ENCODE measurements around the gene MOCS3. TPM values are rescaled to one million over a fixed set of nuclear protein-coding genes. Genes with fewer than 3 reads are reported as not detected.

MOCS3 gene
- total and polyA plus RNA-seq, 2 of the 13 experiments (the other 11 are each of a cell fraction or from before 2014, with no cell fraction given) = 3.7 to 8.4 TPM

DNA sequence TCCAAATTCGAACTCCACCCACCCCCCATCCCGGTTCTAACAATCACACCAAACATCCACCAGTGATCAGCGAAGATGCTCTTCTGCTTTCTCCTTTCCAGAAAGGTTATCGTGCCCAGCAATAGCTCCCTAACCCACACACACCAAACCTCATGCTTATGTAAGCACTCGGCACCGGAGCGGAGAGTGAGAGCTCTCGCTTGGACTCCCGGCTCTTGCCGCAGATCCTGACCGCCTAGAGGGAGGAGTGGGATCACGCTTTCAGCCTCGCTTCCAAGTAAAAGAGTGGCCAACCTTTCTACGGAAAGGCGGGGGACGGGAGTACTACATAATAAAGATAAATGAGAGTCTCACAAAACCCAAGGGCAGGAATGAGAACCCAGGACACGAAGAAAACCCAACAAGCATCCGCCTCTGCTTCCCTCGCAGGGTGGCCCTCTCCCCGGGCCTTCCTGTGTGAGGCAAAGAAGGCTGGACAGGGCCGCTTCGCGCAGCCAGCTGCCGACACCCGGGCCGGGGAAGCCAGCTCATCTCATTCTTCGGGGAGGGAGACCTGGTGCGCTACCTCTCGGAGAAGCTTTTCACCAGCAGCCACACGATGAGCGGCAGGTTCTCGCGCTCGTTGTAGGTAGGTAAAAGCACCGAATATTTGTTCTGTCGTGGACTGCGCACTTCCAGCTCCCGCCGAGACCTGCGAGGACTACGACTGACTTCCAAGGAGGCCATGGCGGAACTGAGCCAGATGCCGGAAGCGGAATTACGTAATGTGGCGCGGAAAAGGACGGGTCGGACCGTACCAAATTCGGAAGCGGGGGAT, 612 bp upstream of the MOCS3 start, which contains the start of gene DPM1 (continued):
- TF ChIP-seq, protein P1, sequence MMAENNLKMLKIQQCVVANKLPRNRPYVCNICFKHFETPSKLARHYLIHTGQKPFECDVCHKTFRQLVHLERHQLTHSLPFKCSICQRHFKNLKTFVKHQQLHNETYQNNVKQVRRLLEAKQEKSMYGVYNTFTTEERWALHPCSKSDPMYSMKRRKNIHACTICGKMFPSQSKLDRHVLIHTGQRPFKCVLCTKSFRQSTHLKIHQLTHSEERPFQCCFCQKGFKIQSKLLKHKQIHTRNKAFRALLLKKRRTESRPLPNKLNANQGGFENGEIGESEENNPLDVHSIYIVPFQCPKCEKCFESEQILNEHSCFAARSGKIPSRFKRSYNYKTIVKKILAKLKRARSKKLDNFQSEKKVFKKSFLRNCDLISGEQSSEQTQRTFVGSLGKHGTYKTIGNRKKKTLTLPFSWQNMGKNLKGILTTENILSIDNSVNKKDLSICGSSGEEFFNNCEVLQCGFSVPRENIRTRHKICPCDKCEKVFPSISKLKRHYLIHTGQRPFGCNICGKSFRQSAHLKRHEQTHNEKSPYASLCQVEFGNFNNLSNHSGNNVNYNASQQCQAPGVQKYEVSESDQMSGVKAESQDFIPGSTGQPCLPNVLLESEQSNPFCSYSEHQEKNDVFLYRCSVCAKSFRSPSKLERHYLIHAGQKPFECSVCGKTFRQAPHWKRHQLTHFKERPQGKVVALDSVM (CRISPR knock-in tag; IDR thresholded peaks at IDR 0.05) = 0 out of 2 replicates have a peak, but pooled peaks have one; percentile 30
- TF ChIP-seq, protein P2, sequence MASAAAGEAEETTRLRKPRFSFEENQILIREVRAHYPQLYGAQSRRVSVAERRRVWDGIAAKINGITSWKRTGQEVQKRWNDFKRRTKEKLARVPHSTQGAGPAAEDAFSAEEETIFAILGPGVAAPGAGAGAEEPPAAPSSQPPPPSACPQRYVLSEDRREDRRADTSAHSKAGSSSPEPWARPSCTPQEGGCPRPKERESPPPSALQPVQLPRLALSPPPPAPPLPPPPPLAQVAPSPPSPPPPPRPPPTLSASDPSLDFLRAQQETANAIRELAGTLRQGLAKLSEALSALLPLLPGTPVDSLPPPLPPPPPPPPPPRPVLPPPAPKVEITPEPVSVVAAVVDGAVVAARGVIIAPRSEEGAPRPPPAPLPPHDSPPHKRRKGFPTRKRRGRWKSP (CRISPR knock-in tag; IDR thresholded peaks at IDR 0.05) = peak; percentile 19; the same call in 1 of the 2 replicates
- TF ChIP-seq CCAR2 (optimal IDR thresholded peaks at IDR 0.05; ENCODE audit: low read depth, low read length) = no peak
- TF ChIP-seq ZSCAN29 (CRISPR knock-in tag; conservative IDR thresholded peaks at IDR 0.05) = no peak; the same call in 1 of the 2 replicates
- no peak for TF ChIP-seq MBNL3 (CRISPR knock-in tag; conservative IDR thresholded peaks at IDR 0.05)
- peak; percentile 92 for TF ChIP-seq KMT2B (CRISPR knock-in tag; IDR thresholded peaks at IDR 0.05)
- TF ChIP-seq, protein P3, sequence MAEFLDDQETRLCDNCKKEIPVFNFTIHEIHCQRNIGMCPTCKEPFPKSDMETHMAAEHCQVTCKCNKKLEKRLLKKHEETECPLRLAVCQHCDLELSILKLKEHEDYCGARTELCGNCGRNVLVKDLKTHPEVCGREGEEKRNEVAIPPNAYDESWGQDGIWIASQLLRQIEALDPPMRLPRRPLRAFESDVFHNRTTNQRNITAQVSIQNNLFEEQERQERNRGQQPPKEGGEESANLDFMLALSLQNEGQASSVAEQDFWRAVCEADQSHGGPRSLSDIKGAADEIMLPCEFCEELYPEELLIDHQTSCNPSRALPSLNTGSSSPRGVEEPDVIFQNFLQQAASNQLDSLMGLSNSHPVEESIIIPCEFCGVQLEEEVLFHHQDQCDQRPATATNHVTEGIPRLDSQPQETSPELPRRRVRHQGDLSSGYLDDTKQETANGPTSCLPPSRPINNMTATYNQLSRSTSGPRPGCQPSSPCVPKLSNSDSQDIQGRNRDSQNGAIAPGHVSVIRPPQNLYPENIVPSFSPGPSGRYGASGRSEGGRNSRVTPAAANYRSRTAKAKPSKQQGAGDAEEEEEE (CRISPR knock-in tag; IDR thresholded peaks at IDR 0.05; ENCODE audit: borderline replicate concordance) = peak; percentile 83; the same call in 1 of the 2 replicates
- no peak for TF ChIP-seq ZNF33A (CRISPR knock-in tag; IDR thresholded peaks at IDR 0.05; ENCODE audit: borderline replicate concordance)
- TF ChIP-seq, protein P4, sequence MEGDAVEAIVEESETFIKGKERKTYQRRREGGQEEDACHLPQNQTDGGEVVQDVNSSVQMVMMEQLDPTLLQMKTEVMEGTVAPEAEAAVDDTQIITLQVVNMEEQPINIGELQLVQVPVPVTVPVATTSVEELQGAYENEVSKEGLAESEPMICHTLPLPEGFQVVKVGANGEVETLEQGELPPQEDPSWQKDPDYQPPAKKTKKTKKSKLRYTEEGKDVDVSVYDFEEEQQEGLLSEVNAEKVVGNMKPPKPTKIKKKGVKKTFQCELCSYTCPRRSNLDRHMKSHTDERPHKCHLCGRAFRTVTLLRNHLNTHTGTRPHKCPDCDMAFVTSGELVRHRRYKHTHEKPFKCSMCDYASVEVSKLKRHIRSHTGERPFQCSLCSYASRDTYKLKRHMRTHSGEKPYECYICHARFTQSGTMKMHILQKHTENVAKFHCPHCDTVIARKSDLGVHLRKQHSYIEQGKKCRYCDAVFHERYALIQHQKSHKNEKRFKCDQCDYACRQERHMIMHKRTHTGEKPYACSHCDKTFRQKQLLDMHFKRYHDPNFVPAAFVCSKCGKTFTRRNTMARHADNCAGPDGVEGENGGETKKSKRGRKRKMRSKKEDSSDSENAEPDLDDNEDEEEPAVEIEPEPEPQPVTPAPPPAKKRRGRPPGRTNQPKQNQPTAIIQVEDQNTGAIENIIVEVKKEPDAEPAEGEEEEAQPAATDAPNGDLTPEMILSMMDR (CRISPR knock-in tag; IDR thresholded peaks at IDR 0.05) = no peak
- peak; percentile 83; the same call in 1 of the 2 replicates for TF ChIP-seq ZNF766 (CRISPR knock-in tag; IDR thresholded peaks at IDR 0.05; ENCODE audit: borderline replicate concordance)
- no peak for TF ChIP-seq ATF7-NPFF (CRISPR knock-in tag; IDR thresholded peaks at IDR 0.05; ENCODE audit: low read depth)
- peak; percentile 80; the same call in 1 of the 2 replicates for TF ChIP-seq ZMYM4 (CRISPR knock-in tag; IDR thresholded peaks at IDR 0.05)
- no peak for TF ChIP-seq ZNF777 (CRISPR knock-in tag; IDR thresholded peaks at IDR 0.05)
- peak; percentile 75; the same call in 1 of the 2 replicates for TF ChIP-seq SALL1 (CRISPR knock-in tag; IDR thresholded peaks at IDR 0.05)
- 0 out of 2 replicates have a peak, but pooled peaks have one; percentile 11 for TF ChIP-seq ZKSCAN1 (IDR thresholded peaks at IDR 0.05; ENCODE audit: low read length)
- peak; percentile 89 for TF ChIP-seq MZF1 (CRISPR knock-in tag; IDR thresholded peaks at IDR 0.05; ENCODE audit: borderline replicate concordance)
- TF ChIP-seq REL (CRISPR knock-in tag; conservative IDR thresholded peaks at IDR 0.05) = 0 out of 2 replicates have a peak, but pooled peaks have one; percentile 40

All from HepG2 (cell line).